SH-SY5Y (cell line): ENCODE results near the gene NAPB.

Experiments used
- GATA2 ChIP-seq: IDR thresholded peaks from 2 replicates; pipeline ENCODE4 v1.6.1; 2011; ENCODE audit warnings: mild to moderate bottlenecking, low read depth, low read length
- GATA3 ChIP-seq: IDR thresholded peaks from 2 replicates; pipeline ENCODE4 v1.6.1; 2011; ENCODE audit warnings: low read depth, mild to moderate bottlenecking, low read length, moderate library complexity

DNA sequence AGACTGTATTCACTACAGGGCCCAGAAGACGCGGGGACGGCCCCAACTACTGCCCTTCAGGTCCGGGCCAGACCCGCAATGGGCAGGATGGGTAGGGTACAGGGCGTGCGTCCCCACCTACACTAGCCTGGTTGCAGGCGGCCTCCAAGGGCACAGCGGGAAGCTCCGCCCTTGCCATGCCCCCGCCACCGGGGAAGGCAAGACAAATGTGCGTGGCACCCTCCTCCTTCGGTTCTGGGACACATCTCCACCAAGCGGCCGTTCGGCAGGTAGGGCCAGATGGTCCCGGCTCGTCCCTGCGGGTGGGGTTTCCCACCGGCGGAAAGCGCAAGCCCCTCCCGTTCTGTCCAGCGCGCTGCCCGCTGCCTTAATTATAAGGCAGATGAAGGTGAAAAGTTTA is 65.1 kb downstream of the NAPB start:
- TF ChIP-seq GATA3 = no peak
- no peak for TF ChIP-seq GATA2
